IPS-15b (cell line): ENCODE data around the gene AIPL1.

Source experiments
- H3K27me3 ChIP-seq: one replicate; pipeline ENCODE4 v1.6.1; 2013; ENCODE audit warnings: low read length; ENCODE audit not compliant: control insufficient read depth, insufficient read depth
- H3K36me3 ChIP-seq: one replicate; pipeline ENCODE4 v1.6.1; 2013; ENCODE audit warnings: low read length; ENCODE audit not compliant: control insufficient read depth, insufficient read depth
- H3K4me1 ChIP-seq: one replicate; pipeline ENCODE4 v1.6.1; 2013; ENCODE audit warnings: mild to moderate bottlenecking, low read length; ENCODE audit not compliant: control insufficient read depth, insufficient read depth
- H3K4me3 ChIP-seq: one replicate; pipeline ENCODE4 v1.5.1; 2013; ENCODE audit warnings: low read depth, low read length
- H3K9ac ChIP-seq: one replicate; pipeline ENCODE4 v1.6.1; 2013; ENCODE audit warnings: low read depth, mild to moderate bottlenecking, low read length
- H3K9me3 ChIP-seq: one replicate; pipeline ENCODE4 v1.6.1; 2013; ENCODE audit warnings: mild to moderate bottlenecking, low read length; ENCODE audit not compliant: control insufficient read depth, insufficient read depth

Gene AIPL1

DNA sequence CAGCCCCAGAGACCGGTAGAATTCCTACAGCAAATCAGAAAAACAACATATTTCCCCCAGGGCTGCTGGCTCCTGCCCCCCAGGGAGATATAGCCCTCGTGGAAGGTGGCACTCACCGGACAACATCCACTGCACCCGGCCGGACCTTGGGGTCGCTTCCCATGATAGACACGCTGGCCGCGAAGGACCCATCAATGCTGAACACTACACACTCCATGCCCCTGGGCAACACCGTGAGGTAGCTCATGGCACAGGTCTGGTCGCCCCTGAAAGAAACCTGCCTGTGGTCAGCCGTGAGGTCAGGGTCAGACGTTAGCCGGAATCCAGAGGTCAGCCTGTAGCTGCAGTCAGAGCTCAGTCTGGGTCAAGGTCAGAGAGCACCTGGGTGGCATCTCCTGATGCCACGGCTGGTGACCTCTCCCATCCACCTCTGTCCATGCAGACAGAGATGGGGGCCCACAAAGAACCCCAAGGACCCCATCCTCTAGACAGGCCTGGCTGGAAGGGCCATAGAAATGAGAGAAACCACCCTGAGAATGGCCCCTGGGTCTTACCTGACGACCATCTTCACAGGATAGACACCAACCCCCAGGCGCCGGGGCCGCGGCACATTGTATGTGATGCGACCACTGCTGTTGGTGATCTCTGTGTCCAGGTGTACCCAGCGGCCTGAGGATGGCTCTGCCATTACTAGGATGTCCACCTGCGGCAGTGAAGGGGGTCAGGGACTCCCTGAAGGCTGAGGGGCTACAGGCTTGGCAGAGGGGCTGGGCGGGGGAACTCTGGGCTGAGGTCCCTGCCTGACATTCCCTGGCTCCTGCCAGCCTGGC lies 28.9 kb upstream of the AIPL1 start:
- Histone ChIP-seq H3K27me3 (no peaks in the 10 kb centered on the region), H3K9ac (no peak overlapping the region), H3K4me3 (no peak overlapping the region), H3K9me3 (no peaks in the 10 kb centered on the region), H3K4me1 (peaks cover 4% of the 10 kb centered on the region), H3K36me3 (no peaks in the 10 kb centered on the region)

DNA sequence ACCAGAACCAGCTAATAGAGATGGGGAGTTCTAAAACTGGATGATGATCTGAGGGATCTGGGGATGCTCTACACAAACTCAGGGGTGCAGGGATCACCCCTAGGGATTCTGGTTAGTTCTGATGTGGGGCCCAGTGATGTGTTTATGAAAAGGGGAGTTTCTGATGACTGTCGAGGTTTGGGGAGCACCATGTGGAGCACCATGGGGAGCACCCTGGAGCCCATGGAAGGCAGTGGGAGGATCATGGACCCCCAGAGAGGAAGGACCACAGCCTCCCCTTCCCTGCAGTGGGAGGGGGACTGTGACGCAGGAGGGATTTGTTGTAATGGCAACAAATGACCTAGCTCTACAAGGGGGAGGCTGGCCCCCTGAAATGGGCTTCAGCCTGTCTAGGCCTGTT lies 27.8 kb upstream of the AIPL1 start:
- no peak overlapping the region for H3K4me3 ChIP-seq
- no peak overlapping the region for H3K9ac ChIP-seq
- H3K36me3 ChIP-seq = no peaks in the 10 kb centered on the region
- H3K27me3 ChIP-seq = no peaks in the 10 kb centered on the region
- peaks cover 4% of the 10 kb centered on the region for H3K4me1 ChIP-seq
- H3K9me3 ChIP-seq = no peaks in the 10 kb centered on the region

DNA sequence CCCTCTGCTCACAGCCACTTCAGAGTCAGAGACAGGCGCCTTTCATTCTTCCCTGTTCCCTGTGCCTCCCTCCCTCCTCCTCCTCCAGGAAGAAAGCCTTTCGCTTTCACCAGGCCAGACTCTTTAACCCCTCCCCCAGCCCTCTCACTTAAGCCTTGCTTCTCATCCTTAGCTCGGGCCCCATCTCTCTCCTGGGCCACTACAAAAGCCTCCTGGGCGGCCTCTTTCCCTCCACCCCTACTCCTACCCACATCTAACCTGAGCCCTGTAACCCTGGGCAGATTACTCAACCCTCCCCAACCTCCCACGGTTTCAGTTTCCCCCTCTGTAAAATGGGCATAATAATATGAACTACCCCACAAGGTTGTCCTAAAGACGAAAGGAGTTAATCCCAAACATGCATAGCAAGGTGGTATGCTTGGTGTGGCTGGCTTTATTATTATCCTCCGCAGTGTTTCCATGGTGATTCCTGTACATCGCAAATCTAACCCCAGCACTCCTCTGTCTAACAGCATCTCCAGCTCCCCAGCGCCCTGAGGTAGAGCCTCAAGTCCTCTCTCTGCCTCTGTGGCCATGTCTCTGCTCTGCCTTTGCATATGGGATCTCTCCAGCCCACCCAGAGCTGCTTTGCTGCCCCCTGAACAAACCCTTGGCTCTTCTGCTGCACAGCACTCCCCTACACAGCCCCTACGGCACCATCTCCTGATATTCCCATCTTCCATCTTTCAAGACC lies 27.0 kb upstream of the AIPL1 start:
- Histone ChIP-seq H3K27me3 (no peaks in the 10 kb centered on the region), H3K4me1 (peaks cover 4% of the 10 kb centered on the region), H3K4me3 (peak overlapping the region; percentile 10), H3K9ac (no peak overlapping the region), H3K9me3 (no peaks in the 10 kb centered on the region), H3K36me3 (no peaks in the 10 kb centered on the region)

DNA sequence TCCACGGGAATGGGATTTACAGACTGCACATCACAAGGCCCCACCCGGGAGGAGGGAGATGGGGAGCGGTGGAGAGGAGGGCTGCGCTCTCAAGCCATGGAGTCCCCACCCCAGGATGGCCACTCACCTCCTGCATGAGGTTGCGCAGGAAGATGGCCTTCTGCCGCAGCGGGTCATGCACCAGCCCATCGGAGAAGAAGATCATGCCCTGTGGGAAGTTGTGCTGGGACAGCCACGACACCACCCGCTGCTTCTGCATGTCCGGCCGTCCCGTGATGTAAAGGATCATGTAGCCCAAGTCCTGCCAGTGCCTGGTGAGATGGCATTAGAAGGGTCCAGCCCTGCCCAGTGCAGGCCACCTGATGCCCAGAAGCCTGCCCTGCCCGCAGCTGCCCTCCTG lies 26.3 kb upstream of the AIPL1 start:
- H3K27me3 ChIP-seq = no peaks in the 10 kb centered on the region
- H3K9ac ChIP-seq = no peak overlapping the region
- no peaks in the 10 kb centered on the region for H3K36me3 ChIP-seq
- peaks cover 7% of the 10 kb centered on the region for H3K4me1 ChIP-seq
- H3K4me3 ChIP-seq = peak overlapping the region; percentile 10
- no peaks in the 10 kb centered on the region for H3K9me3 ChIP-seq

DNA sequence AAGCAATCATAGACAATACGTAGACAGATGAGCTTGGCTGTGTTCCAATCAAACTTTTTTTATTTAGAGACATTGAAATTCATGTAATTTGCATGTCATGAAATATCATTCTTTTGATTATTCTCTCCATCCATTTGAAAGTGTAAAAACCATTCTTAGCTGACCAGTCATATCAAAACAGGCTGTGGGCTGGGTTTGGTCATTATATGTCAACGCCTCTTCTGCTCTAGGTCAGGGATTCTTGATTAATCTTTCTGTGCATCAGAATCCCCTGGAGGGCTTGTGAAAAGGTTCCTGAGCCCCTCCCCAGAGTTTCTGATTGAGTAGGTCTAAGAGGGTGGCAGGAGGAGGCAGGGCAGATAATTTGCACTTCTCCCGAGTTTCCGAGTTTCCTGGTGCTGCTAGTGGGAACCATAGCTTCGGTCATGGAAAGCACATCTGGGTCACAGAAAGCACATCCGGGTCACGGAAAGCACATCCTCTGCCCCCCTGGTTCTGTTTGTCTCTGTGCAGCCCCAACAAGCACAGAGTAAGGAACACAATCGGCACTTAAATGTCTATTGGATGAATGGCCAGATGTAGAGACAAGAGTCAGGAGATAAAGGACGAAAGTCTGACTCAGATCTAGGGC lies 25.7 kb upstream of the AIPL1 start:
- no peak overlapping the region for H3K4me3 ChIP-seq
- H3K9ac ChIP-seq = no peak overlapping the region
- no peaks in the 10 kb centered on the region for H3K9me3 ChIP-seq
- no peaks in the 10 kb centered on the region for H3K27me3 ChIP-seq
- no peaks in the 10 kb centered on the region for H3K36me3 ChIP-seq
- H3K4me1 ChIP-seq = peaks cover 7% of the 10 kb centered on the region

DNA sequence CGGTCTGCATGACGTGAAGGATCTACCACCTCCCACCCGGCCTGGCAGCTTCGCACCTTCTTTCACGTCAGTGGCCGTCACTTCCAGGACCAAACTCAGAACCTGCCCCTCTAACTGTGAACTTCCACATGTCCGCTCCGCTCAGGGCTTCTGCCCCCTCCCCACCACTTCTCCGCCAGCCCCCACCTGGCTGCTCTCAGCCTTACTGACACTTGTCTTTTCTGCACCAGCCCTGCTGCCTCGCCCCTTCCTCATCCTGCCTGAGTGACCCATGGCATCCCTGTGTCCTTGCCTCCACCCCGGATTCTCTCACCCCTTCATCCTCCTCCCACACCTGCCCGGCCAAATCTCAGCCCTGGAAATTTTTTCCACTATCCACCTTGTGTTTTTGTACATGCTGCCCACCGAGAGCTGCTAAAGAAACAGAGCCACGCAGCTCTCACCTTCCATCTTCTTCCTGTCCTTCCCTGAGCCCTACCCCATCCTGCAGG lies 23.6 kb upstream of the AIPL1 start:
- no peaks in the 10 kb centered on the region for H3K27me3 ChIP-seq

DNA sequence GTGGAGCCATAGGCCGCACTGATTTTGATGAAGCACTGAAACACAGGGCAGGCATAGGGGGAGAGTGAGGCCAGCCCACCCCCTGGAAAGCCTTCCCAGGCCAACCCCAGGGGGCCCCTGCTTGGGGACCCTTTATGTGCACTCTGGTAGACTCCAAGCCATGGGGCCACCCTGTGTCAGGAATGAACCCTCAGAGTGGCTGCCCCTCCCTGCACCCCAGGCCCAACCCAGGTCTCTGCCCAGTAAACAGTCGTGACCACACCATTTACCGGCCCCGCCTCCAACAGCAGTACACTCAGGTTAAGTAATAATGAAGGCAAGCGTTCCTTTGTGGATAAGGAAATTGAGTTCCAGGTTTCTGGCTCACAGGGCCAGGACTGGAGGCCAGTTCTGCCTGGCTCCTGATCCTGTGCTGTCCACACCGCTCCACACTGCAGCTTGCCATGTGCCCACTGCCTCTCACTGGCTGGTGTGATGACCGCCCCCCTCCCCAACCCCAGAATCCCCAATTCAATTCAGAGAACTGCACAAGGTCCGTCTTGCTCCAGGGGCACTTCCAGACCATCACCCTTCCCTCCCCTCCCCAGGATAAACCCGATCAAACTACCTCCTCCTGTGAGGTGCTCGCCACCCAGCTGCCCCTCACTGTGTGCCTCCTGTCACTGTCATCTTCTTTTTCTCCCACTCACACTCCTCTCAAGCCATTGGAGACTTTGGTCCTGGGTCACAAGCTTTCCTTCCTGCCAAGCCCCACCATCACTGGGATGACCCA lies 23.0 kb upstream of the AIPL1 start:
- peaks cover 10% of the 10 kb centered on the region for H3K4me1 ChIP-seq
- H3K9me3 ChIP-seq = no peaks in the 10 kb centered on the region
- H3K36me3 ChIP-seq = no peaks in the 10 kb centered on the region
- no peaks in the 10 kb centered on the region for H3K27me3 ChIP-seq
- H3K4me3 ChIP-seq = no peak overlapping the region
- no peak overlapping the region for H3K9ac ChIP-seq

More for the DNA sequence above, 23.6 kb upstream of the AIPL1 start:
- Histone ChIP-seq H3K36me3 (no peaks in the 10 kb centered on the region), H3K9me3 (no peaks in the 10 kb centered on the region), H3K4me3 (no peak overlapping the region), H3K4me1 (peaks cover 7% of the 10 kb centered on the region), H3K9ac (no peak overlapping the region)

DNA sequence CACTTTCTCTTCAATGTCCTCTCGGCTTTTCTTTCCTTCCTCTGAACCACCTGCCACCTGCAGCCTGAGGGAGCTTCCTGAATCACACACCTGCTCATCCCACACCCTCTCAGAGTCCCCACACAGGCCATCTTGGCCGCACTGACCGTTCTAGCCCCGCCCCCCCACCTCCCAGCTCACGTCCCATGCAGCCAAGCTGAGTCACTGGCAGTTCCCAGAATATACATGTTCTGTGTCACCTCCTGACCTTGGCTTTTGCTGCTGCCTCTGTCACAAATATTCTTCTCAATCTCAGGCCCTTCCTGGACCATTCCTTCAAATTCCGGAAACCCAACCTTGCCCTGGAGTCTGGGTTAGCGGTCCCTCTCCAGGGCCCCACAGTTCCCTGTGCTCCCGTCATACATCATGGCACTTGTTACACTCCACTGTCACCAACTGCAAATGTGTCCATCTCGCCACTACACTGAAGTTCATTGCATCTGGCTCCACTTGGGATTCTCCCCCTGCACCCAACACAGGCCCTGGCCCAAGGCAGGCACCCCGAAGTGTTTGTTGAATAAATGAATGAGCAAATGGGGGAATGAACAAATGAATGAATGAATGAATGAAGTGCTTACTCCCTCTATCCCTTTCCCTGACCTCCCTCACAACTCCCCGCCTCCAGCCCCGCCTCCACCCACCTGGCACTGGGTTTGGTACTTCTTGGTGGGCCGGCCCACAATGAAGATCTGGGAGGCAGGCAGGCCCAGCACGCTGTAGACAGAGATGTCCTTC lies 22.2 kb upstream of the AIPL1 start:
- H3K9me3 ChIP-seq = no peaks in the 10 kb centered on the region
- no peak overlapping the region for H3K4me3 ChIP-seq
- peaks cover 16% of the 10 kb centered on the region for H3K4me1 ChIP-seq
- no peaks in the 10 kb centered on the region for H3K36me3 ChIP-seq
- no peak overlapping the region for H3K9ac ChIP-seq
- no peaks in the 10 kb centered on the region for H3K27me3 ChIP-seq

DNA sequence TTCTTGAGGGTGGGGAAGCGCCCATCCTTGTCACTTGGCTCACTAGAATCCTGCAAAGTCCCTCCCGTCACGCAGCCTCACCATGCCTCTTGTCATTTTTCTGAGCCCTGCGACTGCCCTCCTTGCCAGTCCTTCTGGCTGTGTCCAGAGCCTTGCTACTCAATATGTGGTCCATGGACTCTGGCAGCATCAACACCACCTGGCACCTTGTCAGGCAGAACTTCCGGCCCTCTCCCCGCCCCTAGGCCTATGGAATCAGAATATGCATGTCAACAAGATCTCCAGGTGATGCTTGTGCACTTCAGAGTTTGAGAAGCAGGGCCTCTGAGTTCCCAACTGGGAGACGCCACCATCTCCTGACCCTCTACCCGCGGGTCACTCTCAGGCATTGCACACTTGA lies 21.4 kb upstream of the AIPL1 start:
- no peaks in the 10 kb centered on the region for H3K27me3 ChIP-seq
- H3K4me3 ChIP-seq = no peak overlapping the region
- peaks cover 18% of the 10 kb centered on the region for H3K4me1 ChIP-seq
- H3K36me3 ChIP-seq = no peaks in the 10 kb centered on the region
- no peak overlapping the region for H3K9ac ChIP-seq
- no peaks in the 10 kb centered on the region for H3K9me3 ChIP-seq

DNA sequence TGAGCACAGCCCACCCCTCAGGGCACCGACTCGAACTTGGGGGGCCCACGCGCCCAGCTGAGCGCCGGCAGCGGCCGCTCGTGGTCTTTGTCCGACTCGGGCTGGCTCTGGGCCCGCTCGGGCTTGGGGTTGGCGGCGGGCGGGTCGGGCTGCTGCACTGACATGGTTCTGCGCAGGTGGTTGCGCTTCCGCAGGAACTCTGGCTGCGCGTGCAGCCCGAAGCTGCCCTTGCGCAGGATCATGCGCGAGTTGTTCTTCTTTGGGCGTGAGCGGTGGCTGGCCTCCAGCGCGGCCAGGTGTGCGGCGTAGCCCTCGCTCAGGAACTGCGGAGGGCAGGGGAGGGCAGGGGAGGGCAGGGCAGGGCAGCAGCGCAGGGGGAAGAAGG lies 20.4 kb upstream of the AIPL1 start:
- Histone ChIP-seq H3K27me3 (no peaks in the 10 kb centered on the region), H3K9me3 (no peaks in the 10 kb centered on the region), H3K36me3 (peaks cover 3% of the 10 kb centered on the region), H3K4me1 (peaks cover 25% of the 10 kb centered on the region), H3K4me3 (peak overlapping the region; percentile 63), H3K9ac (peak overlapping the region; percentile 47)
